ENCODE results near the gene TBL1XR1.

The TBL1XR1 gene

GRCh38 chr3:177157492-177157891 lies 39.8 kb downstream of the TBL1XR1 start:
- no peak overlapping the region for H3K27ac ChIP-seq
- DNase-seq (ENCODE audit: low spot score), result no peak
- no peak for TF ChIP-seq CTCF (conservative IDR thresholded peaks at IDR 0.05; ENCODE audit: low read depth)
- POLR2A ChIA-PET (ENCODE audit: low non-redundant PET), result no interaction called here
- CTCF ChIA-PET, result no interaction called here

GRCh38 chr3:177154733-177155132 lies 42.5 kb downstream of the TBL1XR1 start:
- ChIA-PET CTCF (interaction anchor here (0.7 kb wide), 1 partner anchor 531 kb away, joined by 4 read pairs; no protein-coding TSS in a partner anchor), POLR2A (ENCODE audit: low non-redundant PET) (no interaction called here)
- DNase-seq (ENCODE audit: low spot score), result no peak
- TF ChIP-seq CTCF (conservative IDR thresholded peaks at IDR 0.05; ENCODE audit: low read depth), result no peak
- no peak overlapping the region for H3K27ac ChIP-seq

GRCh38 chr3:177150970-177151627 lies 46.2 kb downstream of the TBL1XR1 start:
- ChIA-PET CTCF (interaction anchor here (0.6 to 1.0 kb wide), 3 partner anchors 8 to 53 kb away, joined by 3 to 6 read pairs (median 3); no protein-coding TSS in a partner anchor), POLR2A (ENCODE audit: low non-redundant PET) (no interaction called here)
- DNase-seq (ENCODE audit: low spot score), result peak; percentile 38
- peak overlapping the region; percentile 70 for H3K27ac ChIP-seq
- no peak for TF ChIP-seq CTCF (conservative IDR thresholded peaks at IDR 0.05; ENCODE audit: low read depth)

DNA sequence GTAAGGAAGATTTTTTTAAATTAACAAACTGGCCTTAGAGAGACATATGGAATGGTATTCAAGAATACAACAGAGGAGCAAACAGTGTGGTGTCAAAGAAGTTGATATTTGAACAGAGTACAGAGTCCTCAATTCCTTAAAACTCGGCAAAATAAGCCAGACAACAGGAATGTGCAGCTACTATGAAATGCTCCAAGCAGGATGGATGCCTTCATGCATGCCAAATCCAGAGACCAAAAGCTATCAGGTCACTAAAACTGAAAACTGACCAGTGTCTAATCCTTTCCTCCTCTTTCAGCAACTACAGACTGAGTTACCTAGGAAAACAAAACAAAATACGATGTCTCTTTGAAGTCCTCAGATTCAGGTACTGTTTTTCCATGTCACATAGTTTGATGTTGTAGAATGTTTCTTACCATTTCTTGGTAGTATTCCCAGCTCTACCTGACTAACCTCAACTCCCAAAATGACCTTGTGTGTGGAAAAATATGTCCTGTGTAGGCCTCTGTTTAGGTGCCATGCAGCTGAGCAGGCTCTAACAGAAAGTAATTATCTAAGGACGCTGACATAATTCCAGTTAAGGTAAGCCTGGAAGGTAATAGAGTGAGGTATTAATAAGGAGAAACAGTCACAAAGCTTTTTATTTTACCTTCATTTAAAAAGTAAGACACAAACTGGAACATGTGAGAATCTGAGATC lies 46.9 kb downstream of the TBL1XR1 start:
- no peak for TF ChIP-seq CTCF (conservative IDR thresholded peaks at IDR 0.05; ENCODE audit: low read depth)
- ChIA-PET POLR2A (ENCODE audit: low non-redundant PET) (no interaction called here), CTCF (no interaction called here)
- no peak overlapping the region for H3K27ac ChIP-seq
- DNase-seq (ENCODE audit: low spot score), result no peak

DNA sequence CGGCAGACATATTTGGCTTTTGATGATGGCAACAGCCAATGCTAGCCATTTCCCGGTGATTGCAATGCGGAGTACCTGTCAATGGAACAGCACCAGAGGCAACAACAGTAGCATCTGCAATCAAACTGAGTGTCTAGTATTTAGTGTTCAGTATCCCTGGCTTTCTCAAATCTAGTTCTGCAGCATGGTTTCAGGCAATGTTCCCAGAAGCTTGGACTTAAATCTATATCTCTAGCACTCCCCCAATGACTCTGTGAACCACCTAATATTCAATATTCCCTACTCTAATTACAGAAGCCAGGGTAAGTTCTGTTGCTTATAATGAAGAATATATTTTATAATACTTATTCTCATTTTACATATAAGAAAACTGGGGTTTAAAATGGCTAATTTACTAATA lies 48.2 kb downstream of the TBL1XR1 start:
- no peak for DNase-seq (ENCODE audit: low spot score)
- no peak for TF ChIP-seq CTCF (conservative IDR thresholded peaks at IDR 0.05; ENCODE audit: low read depth)
- ChIA-PET CTCF (interaction anchor here (0.6 kb wide), 1 partner anchor 333 kb away, joined by 3 read pairs; no protein-coding TSS in a partner anchor), POLR2A (ENCODE audit: low non-redundant PET) (no interaction called here)
- no peak overlapping the region for H3K27ac ChIP-seq

DNA sequence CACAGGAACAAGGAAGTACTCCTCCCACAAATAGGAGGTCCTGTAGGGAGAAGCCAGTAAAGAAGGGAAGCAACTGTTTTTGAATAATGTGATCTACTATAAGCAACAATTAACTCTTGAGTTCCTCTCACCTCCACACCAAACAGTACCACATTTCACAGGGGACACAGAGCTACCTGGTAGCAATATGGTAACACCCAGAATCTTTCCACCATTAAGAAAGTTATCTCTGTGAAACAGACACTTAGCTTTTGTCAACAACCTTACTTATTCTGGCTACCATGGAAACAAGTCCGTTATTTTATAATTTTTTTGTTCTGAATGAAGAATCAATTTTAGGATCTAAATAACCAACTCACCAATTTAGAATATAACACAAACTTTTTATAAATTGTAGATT lies 49.5 kb downstream of the TBL1XR1 start:
- no peak overlapping the region for H3K27ac ChIP-seq
- CTCF ChIA-PET, result no interaction called here
- DNase-seq (ENCODE audit: low spot score), result no peak
- TF ChIP-seq CTCF (conservative IDR thresholded peaks at IDR 0.05; ENCODE audit: low read depth), result no peak
- POLR2A ChIA-PET (ENCODE audit: low non-redundant PET), result no interaction called here
